Trophoblast cell (in vitro differentiated cells and primary cell): ENCODE measurements around the gene DAG1.

Source experiments
- DNase-seq, 2 donors: peaks; one replicate each; pipeline ENCODE4 v3.0.0-alpha.2; 2016
- H2AFZ ChIP-seq: 2 replicates; pipeline ENCODE4 v1.6.1; 2013; ENCODE audit warnings: low read length, moderate library complexity, mild to moderate bottlenecking; ENCODE audit not compliant: insufficient read depth, poor library complexity
- H2AK5ac ChIP-seq: 2 replicates; pipeline ENCODE4 v1.6.1; 2013; ENCODE audit warnings: mild to moderate bottlenecking, low read length
- H2BK120ac ChIP-seq: 2 replicates; pipeline ENCODE4 v1.6.1; 2013; ENCODE audit warnings: low read length, mild to moderate bottlenecking, moderate library complexity; ENCODE audit not compliant: insufficient read depth, poor library complexity
- H2BK12ac ChIP-seq: 2 replicates; pipeline ENCODE4 v1.6.1; 2013; ENCODE audit warnings: mild to moderate bottlenecking, low read length, moderate library complexity
- H2BK5ac ChIP-seq: 2 replicates; pipeline ENCODE4 v1.6.1; 2013; ENCODE audit warnings: low read length, low read depth, moderate library complexity, mild to moderate bottlenecking; ENCODE audit not compliant: poor library complexity
- H3K14ac ChIP-seq: 2 replicates; pipeline ENCODE4 v1.6.1; 2013; ENCODE audit warnings: mild to moderate bottlenecking, low read length
- H3K18ac ChIP-seq: 2 replicates; pipeline ENCODE4 v1.6.1; 2013; ENCODE audit warnings: mild to moderate bottlenecking, low read length
- H3K23ac ChIP-seq: 2 replicates; pipeline ENCODE4 v1.6.1; 2013; ENCODE audit warnings: low read length
- H3K27ac ChIP-seq: 2 replicates; pipeline ENCODE4 v1.5.1; 2013; ENCODE audit warnings: low read depth, mild to moderate bottlenecking, inconsistent platforms, low read length, moderate library complexity
- H3K27me3 ChIP-seq: 2 replicates; pipeline ENCODE4 v1.6.1; 2013; ENCODE audit warnings: inconsistent platforms, mild to moderate bottlenecking, low read length, moderate library complexity; ENCODE audit not compliant: insufficient read depth
- H3K36me3 ChIP-seq, 2 experiments: 1 replicate in 1 of 2; 2 replicates in 1 of 2; pipeline ENCODE4 v1.6.1; 2013; ENCODE audit warnings: low read length in 2 of 2, mild to moderate bottlenecking in 2 of 2, moderate library complexity in 1 of 2; ENCODE audit not compliant: insufficient read depth in 2 of 2, control insufficient read depth in 1 of 2
- H3K4ac ChIP-seq: 2 replicates; pipeline ENCODE4 v1.6.1; 2013; ENCODE audit warnings: low read depth, mild to moderate bottlenecking, low read length, moderate library complexity
- H3K4me1 ChIP-seq, 2 experiments: 1 replicate in 1 of 2; 2 replicates in 1 of 2; pipeline ENCODE4 v1.6.1; 2013; ENCODE audit warnings: low read length in 2 of 2, mild to moderate bottlenecking in 2 of 2, moderate library complexity in 1 of 2; ENCODE audit not compliant: insufficient read depth in 2 of 2, control insufficient read depth in 1 of 2
- H3K4me2 ChIP-seq: 2 replicates; pipeline ENCODE4 v1.6.1; 2013; ENCODE audit warnings: inconsistent platforms, mild to moderate bottlenecking, low read length, moderate library complexity
- H3K4me3 ChIP-seq: 2 replicates; pipeline ENCODE4 v1.5.1; 2013; ENCODE audit warnings: mild to moderate bottlenecking, low read depth, low read length, inconsistent platforms
- H3K79me1 ChIP-seq: one replicate; pipeline ENCODE4 v1.6.1; 2013; ENCODE audit warnings: low read length
- H3K79me2 ChIP-seq: 2 replicates; pipeline ENCODE4 v1.6.1; 2013; ENCODE audit warnings: low read length, mild to moderate bottlenecking; ENCODE audit not compliant: control insufficient read depth, insufficient read depth, poor library complexity
- H3K9ac ChIP-seq: 2 replicates; pipeline ENCODE4 v1.6.1; 2013; ENCODE audit warnings: mild to moderate bottlenecking, low read length
- H3K9me3 ChIP-seq: 2 replicates; pipeline ENCODE4 v1.6.1; 2013; ENCODE audit warnings: low read depth, mild to moderate bottlenecking, control low read depth, inconsistent platforms, low read length; ENCODE audit not compliant: insufficient read depth
- H4K12ac ChIP-seq: 2 replicates; pipeline ENCODE4 v1.6.1; 2013; ENCODE audit warnings: low read depth, mild to moderate bottlenecking, low read length, moderate library complexity
- H4K8ac ChIP-seq: 2 replicates; pipeline ENCODE4 v1.6.1; 2013; ENCODE audit warnings: low read depth, mild to moderate bottlenecking, low read length, moderate library complexity
- H4K91ac ChIP-seq: one replicate; pipeline ENCODE4 v1.6.1; 2013; ENCODE audit warnings: low read depth, mild to moderate bottlenecking, low read length, moderate library complexity
- WGBS: extraction: QIAGEN DNeasy Blood & Tissue Kit; methylation state at CpG from one replicate; pipeline ENCODE4 v1.1.7; 2013; ENCODE audit warnings: missing lambda C conversion rate; ENCODE audit not compliant: insufficient read length, insufficient coverage; ENCODE audit errors: extremely low coverage; 5-methylcytosine and 5-hydroxymethylcytosine counted together

DAG1 gene

GRCh38 chr3:49465270-49466034 is 4.6 kb upstream of the DAG1 start:
- peak overlapping the region; percentile 88 for H3K18ac ChIP-seq
- H2BK12ac ChIP-seq, result peak overlapping the region; percentile 100
- no CpG with 5 or more reads among the region's 18 CpGs for WGBS
- peak overlapping the region; percentile 98 for H3K27ac ChIP-seq
- H3K9me3 ChIP-seq, result no peaks in the 10 kb centered on the region
- H2AFZ ChIP-seq, result peak overlapping the region; percentile 61
- no peak overlapping the region for H3K4me3 ChIP-seq
- peak overlapping the region; percentile 86 for H4K12ac ChIP-seq
- H2BK120ac ChIP-seq, result peak overlapping the region; percentile 97
- peak overlapping the region; percentile 94 for H2AK5ac ChIP-seq
- no peak overlapping the region for H3K9ac ChIP-seq
- peak overlapping the region; percentile 95 for H3K4ac ChIP-seq
- peaks cover 38 to 56% of the 10 kb centered on the region in 2 experiments for H3K4me1 ChIP-seq
- no peak overlapping the region for H3K4me2 ChIP-seq
- peak overlapping the region; percentile 97 for H2BK5ac ChIP-seq
- H3K36me3 ChIP-seq, result no peaks in the 10 kb centered on the region
- H4K91ac ChIP-seq, result peak overlapping the region; percentile 93
- H3K79me1 ChIP-seq, result peaks cover 79% of the 10 kb centered on the region
- H3K23ac ChIP-seq, result no peak overlapping the region
- H4K8ac ChIP-seq, result peak overlapping the region; percentile 91
- DNase-seq, result peak; percentile 69 to 79
- H3K79me2 ChIP-seq, result peaks cover 20% of the 10 kb centered on the region
- H3K14ac ChIP-seq, result peak overlapping the region; percentile 89
- no peaks in the 10 kb centered on the region for H3K27me3 ChIP-seq

GRCh38 chr3:49466085-49466484 is 4.0 kb upstream of the DAG1 start:
- Histone ChIP-seq H2BK120ac (peak overlapping the region; percentile 97), H4K91ac (peak overlapping the region; percentile 93), H3K36me3 (no peaks in the 10 kb centered on the region), H3K9ac (no peak overlapping the region), H3K4me3 (no peak overlapping the region), H4K12ac (peak overlapping the region; percentile 82), H3K27ac (peak overlapping the region; percentile 98), H4K8ac (peak overlapping the region; percentile 91), H3K4ac (peak overlapping the region; percentile 95), H3K9me3 (no peaks in the 10 kb centered on the region), H3K79me1 (peaks cover 76% of the 10 kb centered on the region), H2BK12ac (peak overlapping the region; percentile 100), H3K4me1 (peaks cover 33 to 50% of the 10 kb centered on the region in 2 experiments), H2AFZ (no peak overlapping the region), H3K27me3 (no peaks in the 10 kb centered on the region), H3K18ac (peak overlapping the region; percentile 76), H3K4me2 (no peak overlapping the region), H3K23ac (no peak overlapping the region), H3K79me2 (peaks cover 22% of the 10 kb centered on the region), H3K14ac (peak overlapping the region; percentile 89), H2AK5ac (peak overlapping the region; percentile 85), H2BK5ac (peak overlapping the region; percentile 97)
- DNase-seq, result peak in 1 of 2 donors; percentile 10
- no CpG with 5 or more reads among the region's 2 CpGs for WGBS

GRCh38 chr3:49469037-49469935 is 781 bp upstream of the DAG1 start:
- peak overlapping the region; percentile 53 for H3K4me3 ChIP-seq
- WGBS, result no CpG with 5 or more reads among the region's 23 CpGs
- H2AFZ ChIP-seq, result peak overlapping the region; percentile 65
- no peaks in the 10 kb centered on the region for H3K9me3 ChIP-seq
- peak overlapping the region; percentile 93 for H2BK5ac ChIP-seq
- peak overlapping the region; percentile 97 for H3K27ac ChIP-seq
- peaks cover 50% of the 10 kb centered on the region for H3K79me1 ChIP-seq
- peak overlapping the region; percentile 87 for H4K12ac ChIP-seq
- H3K27me3 ChIP-seq, result no peaks in the 10 kb centered on the region
- H3K4me2 ChIP-seq, result peak overlapping the region; percentile 86
- H2AK5ac ChIP-seq, result peak overlapping the region; percentile 11
- no peak overlapping the region for H3K23ac ChIP-seq
- peak overlapping the region; percentile 55 for H2BK12ac ChIP-seq
- H3K4me1 ChIP-seq, result peaks cover 26 to 35% of the 10 kb centered on the region in 2 experiments
- H3K18ac ChIP-seq, result peak overlapping the region; percentile 81
- H3K79me2 ChIP-seq, result peaks cover 36% of the 10 kb centered on the region
- peak overlapping the region; percentile 68 for H3K4ac ChIP-seq
- H3K14ac ChIP-seq, result peak overlapping the region; percentile 86
- H2BK120ac ChIP-seq, result peak overlapping the region; percentile 95
- peak; percentile 91 to 93 for DNase-seq
- peak overlapping the region; percentile 95 for H4K91ac ChIP-seq
- H4K8ac ChIP-seq, result peak overlapping the region; percentile 78
- peak overlapping the region; percentile 74 for H3K9ac ChIP-seq
- H3K36me3 ChIP-seq, result no peaks in the 10 kb centered on the region

- Histone ChIP-seq H4K8ac (no peak overlapping the region), H3K23ac (no peak overlapping the region), H3K4ac (peak overlapping the region; percentile 34), H3K4me1 (peaks cover 20 to 29% of the 10 kb centered on the region in 2 experiments), H2AFZ (peak overlapping the region; percentile 19), H4K12ac (peak overlapping the region; percentile 17), H3K18ac (peak overlapping the region; percentile 76), H3K14ac (peak overlapping the region; percentile 75), H2BK5ac (peak overlapping the region; percentile 60), H3K27me3 (no peaks in the 10 kb centered on the region), H3K9me3 (no peaks in the 10 kb centered on the region), H3K79me2 (peaks cover 36% of the 10 kb centered on the region), H3K36me3 (no peaks in the 10 kb centered on the region), H3K4me2 (peak overlapping the region; percentile 70), H3K9ac (peak overlapping the region; percentile 95), H2BK120ac (peak overlapping the region; percentile 65), H2AK5ac (peak overlapping the region; percentile 76), H3K27ac (peak overlapping the region; percentile 96), H4K91ac (peak overlapping the region; percentile 69), H3K79me1 (peaks cover 43% of the 10 kb centered on the region), H3K4me3 (peak overlapping the region; percentile 89), H2BK12ac (no peak overlapping the region)
- DNase-seq, result no peak
- WGBS, result no CpG with 5 or more reads among the region's 23 CpGs
Observed at GRCh38 chr3:49470714-49471420, 800 bp downstream of the DAG1 start.
